ACC112 (cell line): ENCODE measurements around the gene LACTB.
"Not testable (repeated sequence)": the region's sequence is repeated elsewhere in the genome, so short reads cannot be mapped to it uniquely, and the experiment has no call there.

Source experiments
- H2AFZ ChIP-seq: fragments of 200-600 bp; sonication (generic); one replicate; pipeline ENCODE4 v1.6.0; 2017; ENCODE audit warnings: antibody characterized with exemption, low read length; ENCODE audit not compliant: unreplicated experiment
- H3K27ac ChIP-seq: fragments of 200-600 bp; sonication (generic); 2 replicates; pipeline ENCODE4 v1.5.1; 2014; ENCODE audit warnings: low read depth, mild to moderate bottlenecking, antibody characterized with exemption, low read length, moderate library complexity
- H3K27me3 ChIP-seq: fragments of 200-600 bp; sonication (generic); 2 replicates; pipeline ENCODE4 v1.6.1; 2014; ENCODE audit warnings: mild to moderate bottlenecking, antibody characterized with exemption, low read length, moderate library complexity, mixed read lengths; ENCODE audit not compliant: insufficient read depth
- H3K36me3 ChIP-seq: fragments of 200-600 bp; sonication (generic); 2 replicates; pipeline ENCODE4 v1.6.1; 2016; ENCODE audit warnings: mild to moderate bottlenecking, antibody characterized with exemption, low read length, moderate library complexity, mixed read lengths; ENCODE audit not compliant: insufficient read depth
- H3K4me1 ChIP-seq: fragments of 200-600 bp; sonication (generic); one replicate; pipeline ENCODE4 v1.6.1; 2016; ENCODE audit warnings: low read length, mixed read lengths; ENCODE audit not compliant: insufficient read depth, unreplicated experiment, control insufficient read depth
- H3K4me3 ChIP-seq: fragments of 200-600 bp; sonication (generic); 2 replicates; pipeline ENCODE4 v1.5.1; 2014; ENCODE audit warnings: mild to moderate bottlenecking, low read depth, low read length
- H3K79me2 ChIP-seq: fragments of 200-600 bp; sonication (generic); one replicate; pipeline ENCODE4 v1.6.0; 2016; ENCODE audit warnings: low read length; ENCODE audit not compliant: control insufficient read depth, unreplicated experiment, insufficient read depth

Gene LACTB

DNA sequence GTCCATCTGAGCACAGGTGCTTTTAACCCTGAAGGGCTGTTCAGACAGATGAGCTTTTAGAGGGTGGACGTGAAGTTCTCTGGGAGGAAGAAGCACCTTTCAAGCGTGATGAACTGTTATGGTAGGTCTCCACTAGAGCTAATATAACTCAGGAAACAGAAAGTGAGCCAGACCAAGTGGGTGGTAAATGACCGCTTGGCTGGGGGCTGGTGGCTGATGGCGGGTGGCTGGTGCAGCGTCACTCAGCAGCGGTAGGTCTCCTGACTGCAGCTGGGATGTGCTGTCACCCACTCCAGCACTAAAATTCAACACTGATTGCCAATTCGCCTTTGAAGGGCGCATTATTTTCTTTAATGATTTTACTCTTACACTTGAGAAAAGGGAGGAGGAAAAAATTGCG is 31.2 kb upstream of the LACTB start:
- peaks cover 32% of the 10 kb centered on the region for H3K4me1 ChIP-seq
- H3K27ac ChIP-seq: no peak overlapping the region
- H3K36me3 ChIP-seq: no peaks in the 10 kb centered on the region
- H2AFZ ChIP-seq: no peak overlapping the region
- no peaks in the 10 kb centered on the region for H3K27me3 ChIP-seq
- H3K4me3 ChIP-seq: no peak overlapping the region
- no peaks in the 10 kb centered on the region for H3K79me2 ChIP-seq

DNA sequence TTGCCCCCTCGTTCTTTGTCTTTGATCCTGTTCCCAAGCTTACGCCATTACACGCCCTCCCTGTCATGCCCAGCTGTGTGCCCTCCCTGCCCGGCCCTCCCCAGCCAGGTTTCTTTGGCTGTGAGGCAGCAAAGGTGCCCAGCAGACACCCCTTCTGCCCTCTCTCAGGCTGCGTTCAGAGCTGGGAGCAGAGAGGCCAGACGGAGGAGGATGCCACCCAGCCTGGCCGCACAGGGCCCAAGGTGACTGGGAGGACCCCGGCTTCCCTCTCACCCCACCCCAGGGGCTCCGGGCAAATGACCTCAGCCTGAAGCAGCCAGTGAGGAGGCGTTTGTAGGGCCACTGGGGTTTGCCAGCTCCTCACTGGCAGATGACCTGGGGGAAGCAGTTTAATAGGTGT is 30.8 kb upstream of the LACTB start:
- peaks cover 36% of the 10 kb centered on the region for H3K4me1 ChIP-seq
- H2AFZ ChIP-seq: no peak overlapping the region
- no peaks in the 10 kb centered on the region for H3K79me2 ChIP-seq
- H3K36me3 ChIP-seq: no peaks in the 10 kb centered on the region
- H3K4me3 ChIP-seq: no peak overlapping the region
- no peak overlapping the region for H3K27ac ChIP-seq
- no peaks in the 10 kb centered on the region for H3K27me3 ChIP-seq

DNA sequence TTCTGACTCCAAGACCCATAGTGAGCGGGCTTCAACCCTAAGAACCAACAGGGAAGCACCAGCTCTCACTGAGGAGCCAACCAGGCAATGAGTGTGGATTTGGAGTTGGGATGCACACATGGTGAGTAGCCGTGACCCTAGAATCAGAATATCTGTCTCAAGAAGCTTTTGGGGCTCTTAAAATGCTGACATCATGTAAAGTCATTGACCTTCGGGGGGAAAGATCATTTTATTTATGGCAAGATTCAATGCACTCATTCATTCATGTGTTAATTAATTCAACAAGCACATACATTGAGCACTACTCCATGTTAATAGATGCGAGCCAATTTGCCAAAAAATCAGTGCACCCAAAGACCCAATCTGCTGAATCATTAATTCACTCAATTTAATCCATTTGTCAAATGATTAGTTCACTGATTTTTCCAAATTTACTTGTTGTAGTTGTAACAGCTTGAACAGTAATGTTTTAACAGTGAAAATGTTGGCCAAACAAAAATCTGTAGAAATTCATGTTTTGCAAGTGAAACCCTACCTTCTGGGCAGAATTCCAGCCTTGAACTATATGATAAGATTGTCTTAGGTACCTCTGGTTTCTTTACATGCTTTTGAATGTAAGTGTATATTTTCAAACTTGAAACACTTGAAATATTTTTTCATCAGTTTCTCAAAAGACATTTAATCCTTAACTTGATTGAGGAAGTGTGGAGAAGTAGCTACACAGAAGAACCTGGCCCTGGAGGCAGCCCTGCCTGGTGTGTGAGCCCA is 29.8 kb upstream of the LACTB start:
- no peaks in the 10 kb centered on the region for H3K36me3 ChIP-seq
- H3K79me2 ChIP-seq: no peaks in the 10 kb centered on the region
- no peak overlapping the region for H2AFZ ChIP-seq
- H3K27ac ChIP-seq: no peak overlapping the region
- no peak overlapping the region for H3K4me3 ChIP-seq
- H3K27me3 ChIP-seq: no peaks in the 10 kb centered on the region
- H3K4me1 ChIP-seq: peaks cover 44% of the 10 kb centered on the region

DNA sequence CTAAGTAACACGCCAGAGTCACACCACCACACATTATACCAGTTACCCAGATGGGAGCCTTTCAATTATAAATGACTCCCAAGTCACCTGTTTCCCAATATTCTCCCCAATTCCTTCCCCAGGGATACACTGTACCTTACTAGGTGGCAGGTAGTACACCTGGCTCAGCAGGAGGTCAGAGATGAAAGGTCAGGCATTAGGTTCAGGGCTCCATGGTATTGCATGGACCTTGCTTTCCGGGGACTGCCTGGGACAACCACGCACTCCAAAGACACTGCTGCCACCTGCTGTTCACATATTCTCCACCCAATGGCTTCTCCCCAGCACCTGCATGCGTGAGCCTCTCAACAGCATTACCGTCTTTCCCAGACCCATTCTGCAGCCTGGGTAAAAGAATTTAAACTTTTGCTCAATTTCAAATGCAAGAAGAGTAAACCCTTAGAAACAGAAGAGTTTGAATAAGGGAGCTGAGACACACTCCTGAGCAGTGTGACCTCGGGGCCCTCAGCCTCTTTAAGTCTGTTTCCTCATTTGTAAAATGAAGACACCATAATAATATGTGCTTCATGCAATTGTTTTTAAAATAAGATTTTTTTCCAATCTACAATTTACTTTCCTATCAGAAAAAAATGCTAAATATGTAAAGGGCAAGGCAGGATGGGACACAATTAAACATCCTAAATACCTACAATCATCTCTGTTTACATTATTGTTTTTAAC is 28.0 kb upstream of the LACTB start:
- peaks cover 51% of the 10 kb centered on the region for H3K4me1 ChIP-seq
- no peaks in the 10 kb centered on the region for H3K79me2 ChIP-seq
- H2AFZ ChIP-seq: no peak overlapping the region
- peak overlapping the region; percentile 68 for H3K27ac ChIP-seq
- no peaks in the 10 kb centered on the region for H3K27me3 ChIP-seq
- no peaks in the 10 kb centered on the region for H3K36me3 ChIP-seq
- no peak overlapping the region for H3K4me3 ChIP-seq

DNA sequence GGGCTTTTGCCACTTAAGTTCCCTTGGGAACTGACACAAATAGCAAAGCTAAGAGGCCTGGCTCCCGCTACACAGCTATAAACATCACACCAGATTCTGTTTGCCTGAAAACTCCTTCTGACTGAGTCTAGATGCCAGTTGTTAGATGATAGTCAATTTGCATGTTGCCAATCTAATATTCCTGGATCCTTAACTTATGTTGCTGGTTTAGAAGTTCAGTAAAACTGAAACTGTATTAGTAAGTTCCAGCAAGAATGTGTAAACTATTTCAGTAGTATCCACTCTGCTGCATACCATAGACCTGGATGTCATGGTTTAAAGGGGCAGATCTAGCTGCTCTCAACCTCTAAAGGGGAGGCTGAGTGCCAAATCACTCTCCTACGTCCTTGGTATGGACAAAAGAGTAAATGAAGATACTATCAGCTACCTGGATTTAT is 27.1 kb upstream of the LACTB start:
- Histone ChIP-seq H3K27ac (peak overlapping the region; percentile 68), H2AFZ (peak overlapping the region; percentile 97), H3K4me1 (peaks cover 42% of the 10 kb centered on the region)

DNA sequence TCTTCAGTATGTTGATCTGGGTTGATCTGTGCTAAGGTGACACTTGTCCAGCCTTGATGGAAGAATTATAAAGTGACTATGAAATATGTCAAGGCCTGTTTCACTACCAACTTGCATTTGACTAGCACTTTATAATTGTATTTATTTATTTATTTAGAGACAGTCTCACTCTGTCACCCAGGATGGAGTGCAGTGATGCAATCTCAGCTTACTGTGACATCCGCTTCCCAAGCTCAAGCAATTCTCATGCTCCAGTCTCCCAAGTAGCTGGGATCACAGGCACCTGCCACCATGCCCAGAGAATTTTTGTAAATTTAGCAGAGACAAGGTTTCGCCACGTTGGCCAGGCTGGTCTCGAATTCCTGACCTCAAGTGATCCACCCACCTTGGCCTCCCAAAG is 25.5 kb upstream of the LACTB start:
- Histone ChIP-seq H2AFZ (no peak overlapping the region), H3K27me3 (no peaks in the 10 kb centered on the region), H3K79me2 (no peaks in the 10 kb centered on the region), H3K4me1 (peaks cover 40% of the 10 kb centered on the region), H3K27ac (peak overlapping the region; percentile 96), H3K36me3 (no peaks in the 10 kb centered on the region), H3K4me3 (no peak overlapping the region)

More for the DNA sequence above, 27.1 kb upstream of the LACTB start:
- no peaks in the 10 kb centered on the region for H3K79me2 ChIP-seq
- peak overlapping the region; percentile 41; the same call in 1 of the 2 replicates for H3K4me3 ChIP-seq
- no peaks in the 10 kb centered on the region for H3K36me3 ChIP-seq
- no peaks in the 10 kb centered on the region for H3K27me3 ChIP-seq

DNA sequence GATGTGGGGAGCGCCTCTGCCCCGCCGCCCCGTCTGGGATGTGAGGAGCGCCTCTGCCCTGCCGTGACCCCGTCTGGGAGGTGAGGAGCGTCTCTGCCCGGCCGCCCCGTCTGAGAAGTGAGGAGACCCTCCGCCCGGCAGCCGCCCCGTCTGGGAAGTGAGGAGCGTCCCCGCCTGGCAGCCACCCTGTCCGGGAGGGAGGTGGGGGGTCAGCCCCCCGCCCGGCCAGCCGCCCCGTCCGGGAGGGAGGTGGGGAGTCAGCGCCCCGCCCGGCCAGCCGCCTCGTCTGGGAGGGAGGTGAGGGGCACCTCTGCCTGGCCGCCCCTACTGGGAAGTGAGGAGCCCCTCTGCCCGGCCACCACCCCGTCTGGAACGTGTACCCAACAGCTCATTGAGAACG is 22.8 kb upstream of the LACTB start:
- not testable (repeated sequence) for H3K79me2 ChIP-seq, H2AFZ ChIP-seq, H3K36me3 ChIP-seq, H3K27me3 ChIP-seq, H3K27ac ChIP-seq, H3K4me3 ChIP-seq
- peaks cover 37% of the 10 kb centered on the region for H3K4me1 ChIP-seq

DNA sequence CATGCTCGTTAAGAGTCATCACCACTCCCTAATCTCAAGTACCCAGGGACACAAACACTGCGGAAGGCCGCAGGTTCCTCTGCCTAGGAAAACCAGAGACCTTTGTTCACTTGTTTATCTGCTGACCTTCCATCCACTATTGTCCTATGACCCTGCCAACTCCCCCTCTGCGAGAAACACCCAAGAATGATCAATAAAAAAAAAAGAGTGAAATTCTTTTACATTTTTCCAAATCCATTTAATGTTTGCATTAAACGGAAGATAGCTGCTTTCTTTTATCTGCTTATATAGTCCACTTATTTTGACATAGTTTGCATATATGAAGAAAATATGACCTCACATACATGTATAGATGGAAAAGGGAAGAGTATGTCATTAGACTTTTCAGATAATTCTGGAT is 22.1 kb upstream of the LACTB start:
- H3K27ac ChIP-seq, H3K27me3 ChIP-seq, H2AFZ ChIP-seq, H3K4me3 ChIP-seq, H3K36me3 ChIP-seq, H3K79me2 ChIP-seq: not testable (repeated sequence)
- H3K4me1 ChIP-seq: peaks cover 31% of the 10 kb centered on the region

DNA sequence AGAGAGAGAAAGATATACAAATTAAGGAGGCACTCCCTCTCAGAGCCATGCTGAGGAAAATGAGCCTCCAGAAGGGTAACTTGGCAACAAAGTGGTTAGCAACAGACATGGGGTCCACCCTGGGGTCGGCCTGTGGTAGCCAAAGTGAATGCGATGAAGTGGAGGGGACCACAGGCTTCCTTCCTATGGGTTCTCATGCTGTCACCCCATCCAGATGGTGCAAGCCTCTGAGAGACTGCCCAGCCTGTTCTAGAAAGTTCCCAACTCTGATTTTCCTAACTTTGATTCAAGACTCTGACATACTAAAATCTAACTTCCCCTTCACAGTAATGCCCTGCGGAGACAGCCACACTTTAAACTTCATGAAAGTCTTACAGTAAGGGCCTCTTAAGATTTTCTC is 18.2 kb upstream of the LACTB start:
- H3K4me3 ChIP-seq: no peak overlapping the region
- no peaks in the 10 kb centered on the region for H3K36me3 ChIP-seq
- no peak overlapping the region for H2AFZ ChIP-seq
- no peaks in the 10 kb centered on the region for H3K79me2 ChIP-seq
- H3K27me3 ChIP-seq: no peaks in the 10 kb centered on the region
- H3K4me1 ChIP-seq: peaks cover 11% of the 10 kb centered on the region
- no peak overlapping the region for H3K27ac ChIP-seq

DNA sequence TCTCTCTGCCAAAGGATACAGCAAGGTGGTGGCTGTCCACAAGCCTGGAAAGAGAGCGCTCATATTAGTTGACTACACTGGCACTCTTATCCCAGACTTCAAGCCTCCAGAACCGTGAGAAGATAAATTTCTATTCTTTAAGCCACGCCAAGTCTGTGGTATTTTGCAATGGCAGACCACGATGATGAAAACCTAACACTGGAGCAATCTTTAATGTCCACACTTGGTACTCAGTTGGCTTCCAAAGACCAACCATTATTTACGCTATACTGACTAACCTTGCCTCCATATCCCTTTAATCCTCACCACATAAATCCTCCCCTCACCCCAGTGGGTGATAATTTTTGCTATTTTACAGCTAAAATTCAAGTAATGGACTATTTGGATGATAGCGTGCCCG is 16.9 kb upstream of the LACTB start:
- H3K36me3 ChIP-seq: no peaks in the 10 kb centered on the region
- H2AFZ ChIP-seq: no peak overlapping the region
- no peak overlapping the region for H3K27ac ChIP-seq
- no peak overlapping the region for H3K4me3 ChIP-seq
- H3K79me2 ChIP-seq: no peaks in the 10 kb centered on the region
- no peaks in the 10 kb centered on the region for H3K27me3 ChIP-seq
- peaks cover 19% of the 10 kb centered on the region for H3K4me1 ChIP-seq

DNA sequence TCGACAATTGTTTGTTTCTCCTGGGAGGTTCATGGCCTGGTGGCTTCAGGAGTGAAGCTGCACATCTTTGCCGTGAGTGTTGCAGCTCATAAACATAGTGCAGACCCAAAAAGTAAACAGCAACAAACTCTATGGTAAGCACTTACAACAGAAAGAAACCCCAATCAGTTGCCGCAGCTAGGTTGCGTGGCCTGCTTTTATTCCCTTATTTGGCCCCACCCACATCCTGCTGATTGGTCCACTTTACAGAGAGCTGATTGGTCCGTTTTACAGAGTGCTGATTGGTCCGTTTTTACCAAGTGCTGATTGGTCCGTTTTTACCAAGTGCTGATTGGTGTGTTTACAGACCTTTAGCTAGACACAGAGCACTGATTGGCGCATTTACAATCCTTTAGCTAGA is 16.3 kb upstream of the LACTB start:
- not testable (repeated sequence) for H2AFZ ChIP-seq, H3K27me3 ChIP-seq, H3K4me3 ChIP-seq, H3K79me2 ChIP-seq, H3K27ac ChIP-seq, H3K36me3 ChIP-seq
- H3K4me1 ChIP-seq: peaks cover 19% of the 10 kb centered on the region
